DND-41 (cell line): ENCODE results near the gene EFCAB10.

ENCODE experiments used
- CTCF ChIP-seq: IDR thresholded peaks from 2 replicates; pipeline ENCODE4 v1.5.1; 2012; ENCODE audit warnings: borderline replicate concordance, low read length, moderate library complexity, mild to moderate bottlenecking; ENCODE audit not compliant: poor library complexity, severe bottlenecking; ENCODE audit errors: extremely low read depth
- EZH2 ChIP-seq: IDR thresholded peaks from 3 replicates; pipeline ENCODE4 v1.6.1; 2012; ENCODE audit warnings: borderline replicate concordance, low read depth, mild to moderate bottlenecking, moderate library complexity, low read length, inconsistent platforms; ENCODE audit not compliant: severe bottlenecking

GRCh38 chr7:105610165-105610930, 29.1 kb upstream of the EFCAB10 start:
- TF ChIP-seq CTCF: no peak
- no peak for TF ChIP-seq EZH2
